ENCODE measurements around the gene CHRNA1.

CHRNA1 gene

GRCh38 chr2:174705321-174705720 lies 59.0 kb downstream of the CHRNA1 start:
- Histone ChIP-seq H3K4me3 (ENCODE audit: insufficient read depth, low read length, poor library complexity, severe bottlenecking) (no peak overlapping the region), H3K9me2 (replicated peaks; ENCODE audit: insufficient read depth, low read length) (no peaks in the 10 kb centered on the region), H3F3A (ENCODE audit: insufficient read depth) (no peaks in the 10 kb centered on the region), H4K20me1 (ENCODE audit: low read depth, low read length) (no peaks in the 10 kb centered on the region), H3K27me3 (ENCODE audit: low read length) (no peaks in the 10 kb centered on the region), H3K27ac (ENCODE audit: low read depth, low read length) (no peak overlapping the region), H2AFZ (ENCODE audit: low read depth, low read length, severe bottlenecking) (no peak overlapping the region), H3K79me2 (ENCODE audit: insufficient read depth, low read length) (no peaks in the 10 kb centered on the region), H3K4me2 (ENCODE audit: low read depth, low read length, poor library complexity, severe bottlenecking) (no peak overlapping the region), H3K36me3 (ENCODE audit: low read length) (no peaks in the 10 kb centered on the region), H3K9ac (ENCODE audit: low read length) (no peak overlapping the region), H3K9me3 (ENCODE audit: insufficient read depth, low read length) (no peaks in the 10 kb centered on the region)
- no peak for TF ChIP-seq EZH2phosphoT487 (conservative IDR thresholded peaks at IDR 0.05; ENCODE audit: low read length)
- no peak for TF ChIP-seq CTCF (IDR thresholded peaks at IDR 0.05; ENCODE audit: insufficient read depth, low read length, poor library complexity, severe bottlenecking)

- Histone ChIP-seq H3K4me3 (ENCODE audit: insufficient read depth, low read length, poor library complexity, severe bottlenecking) (no peak overlapping the region), H2AFZ (ENCODE audit: low read depth, low read length, severe bottlenecking) (no peak overlapping the region), H3K9ac (ENCODE audit: low read length) (no peak overlapping the region), H3K36me3 (ENCODE audit: low read length) (no peaks in the 10 kb centered on the region), H3K4me2 (ENCODE audit: low read depth, low read length, poor library complexity, severe bottlenecking) (no peak overlapping the region), H4K20me1 (ENCODE audit: low read depth, low read length) (no peaks in the 10 kb centered on the region), H3F3A (ENCODE audit: insufficient read depth) (no peaks in the 10 kb centered on the region), H3K9me3 (ENCODE audit: insufficient read depth, low read length) (no peaks in the 10 kb centered on the region), H3K27ac (ENCODE audit: low read depth, low read length) (no peak overlapping the region), H3K27me3 (ENCODE audit: low read length) (no peaks in the 10 kb centered on the region), H3K79me2 (ENCODE audit: insufficient read depth, low read length) (no peaks in the 10 kb centered on the region), H3K9me2 (replicated peaks; ENCODE audit: insufficient read depth, low read length) (no peaks in the 10 kb centered on the region)
- TF ChIP-seq EZH2phosphoT487 (conservative IDR thresholded peaks at IDR 0.05; ENCODE audit: low read length) (no peak), CTCF (IDR thresholded peaks at IDR 0.05; ENCODE audit: insufficient read depth, low read length, poor library complexity, severe bottlenecking) (no peak)
Observed at GRCh38 chr2:174704642-174705041, 59.6 kb downstream of the CHRNA1 start.

GRCh38 chr2:174704061-174704460 lies 60.2 kb downstream of the CHRNA1 start:
- no peaks in the 10 kb centered on the region for H3F3A ChIP-seq (ENCODE audit: insufficient read depth)
- H3K9me2 ChIP-seq (replicated peaks; ENCODE audit: insufficient read depth, low read length): no peaks in the 10 kb centered on the region
- no peaks in the 10 kb centered on the region for H3K9me3 ChIP-seq (ENCODE audit: insufficient read depth, low read length)
- no peak overlapping the region for H3K4me3 ChIP-seq (ENCODE audit: insufficient read depth, low read length, poor library complexity, severe bottlenecking)
- no peak overlapping the region for H2AFZ ChIP-seq (ENCODE audit: low read depth, low read length, severe bottlenecking)
- H3K9ac ChIP-seq (ENCODE audit: low read length): no peak overlapping the region
- H3K36me3 ChIP-seq (ENCODE audit: low read length): no peaks in the 10 kb centered on the region
- TF ChIP-seq EZH2phosphoT487 (conservative IDR thresholded peaks at IDR 0.05; ENCODE audit: low read length) (no peak), CTCF (IDR thresholded peaks at IDR 0.05; ENCODE audit: insufficient read depth, low read length, poor library complexity, severe bottlenecking) (no peak)
- no peak overlapping the region for H3K27ac ChIP-seq (ENCODE audit: low read depth, low read length)
- no peak overlapping the region for H3K4me2 ChIP-seq (ENCODE audit: low read depth, low read length, poor library complexity, severe bottlenecking)
- H3K79me2 ChIP-seq (ENCODE audit: insufficient read depth, low read length): no peaks in the 10 kb centered on the region
- no peaks in the 10 kb centered on the region for H4K20me1 ChIP-seq (ENCODE audit: low read depth, low read length)
- H3K27me3 ChIP-seq (ENCODE audit: low read length): no peaks in the 10 kb centered on the region

Measured in SU-DHL-6 (cell line).